GM23338 (cell line): ENCODE data around the gene TBC1D9B. TPM values are rescaled to one million over a fixed set of nuclear protein-coding genes. Genes with fewer than 3 reads are reported as not detected.

ENCODE experiments used
- ATAC-seq: fragments of 200-7000 bp; cut with Tn5 transposase; 3 replicates; pipeline ENCODE4 v1.9.1; 2020
- DNase-seq: peaks from one replicate; pipeline ENCODE4 v3.0.0-alpha.2; 2015; ENCODE audit warnings: low spot score
- H2AFZ ChIP-seq: fragments of 200-600 bp; sonication (generic); 2 replicates; pipeline ENCODE4 v1.8.0; 2016; ENCODE audit warnings: antibody characterized with exemption, mild to moderate bottlenecking, moderate library complexity
- H3F3A ChIP-seq: fragments of 200-600 bp; sonication (generic); replicated peaks from 2 replicates; pipeline ENCODE4 v1.8.0; 2017; ENCODE audit warnings: antibody characterized with exemption, mixed run types, low read depth
- H3K27ac ChIP-seq: fragments of 200-600 bp; sonication (generic); 2 replicates; pipeline ENCODE4 v1.6.1; 2016; ENCODE audit warnings: low read depth
- H3K27me3 ChIP-seq: fragments of 200-600 bp; sonication (generic); 2 replicates; pipeline ENCODE4 v1.8.0; 2016; ENCODE audit warnings: mild to moderate bottlenecking, mixed run types, moderate library complexity; ENCODE audit not compliant: insufficient read depth
- H3K36me3 ChIP-seq: fragments of 200-600 bp; sonication (generic); 2 replicates; pipeline ENCODE4 v1.8.0; 2016; ENCODE audit warnings: mild to moderate bottlenecking; ENCODE audit not compliant: insufficient read depth
- H3K4me1 ChIP-seq: fragments of 200-600 bp; sonication (generic); 2 replicates; pipeline ENCODE4 v1.8.0; 2016; ENCODE audit warnings: mild to moderate bottlenecking, moderate library complexity; ENCODE audit not compliant: insufficient read depth
- H3K4me2 ChIP-seq: fragments of 200-600 bp; sonication (generic); 2 replicates; pipeline ENCODE4 v1.7.1; 2017; ENCODE audit warnings: mixed run types
- H3K4me3 ChIP-seq: fragments of 200-600 bp; sonication (generic); 2 replicates; pipeline ENCODE4 v1.6.1; 2016; ENCODE audit warnings: mixed run types
- H3K79me2 ChIP-seq: fragments of 200-600 bp; sonication (generic); replicated peaks from 2 replicates; pipeline ENCODE4 v1.8.0; 2017; ENCODE audit warnings: mild to moderate bottlenecking; ENCODE audit not compliant: insufficient read depth
- H3K9me2 ChIP-seq: fragments of 200-600 bp; sonication (generic); 2 replicates; pipeline ENCODE4 v1.8.0; 2017; ENCODE audit not compliant: insufficient read depth
- H4K20me1 ChIP-seq: fragments of 200-600 bp; sonication (generic); replicated peaks from 2 replicates; pipeline ENCODE4 v1.8.0; 2017; ENCODE audit warnings: mild to moderate bottlenecking; ENCODE audit not compliant: insufficient read depth
- H3K27ac Mint-ChIP-seq: 2 replicates; pipeline ENCODE4 v1.8.0; 2020; ENCODE audit warnings: inconsistent platforms, mild to moderate bottlenecking, moderate library complexity, mixed read lengths
- H3K27me3 Mint-ChIP-seq: 3 replicates; pipeline ENCODE4 v1.8.0; 2022; ENCODE audit warnings: low read depth, mild to moderate bottlenecking, moderate library complexity, mixed read lengths, inconsistent platforms; ENCODE audit not compliant: insufficient read depth, poor library complexity
- H3K36me3 Mint-ChIP-seq: 3 replicates; pipeline ENCODE4 v1.8.0; 2021; ENCODE audit warnings: low read depth, mild to moderate bottlenecking, inconsistent platforms, moderate library complexity, mixed read lengths
- H3K4me1 Mint-ChIP-seq: 3 replicates; pipeline ENCODE4 v1.8.0; 2020; ENCODE audit warnings: mild to moderate bottlenecking, inconsistent platforms, mixed read lengths
- H3K4me3 Mint-ChIP-seq: 3 replicates; pipeline ENCODE4 v1.8.0; 2021; ENCODE audit warnings: moderate library complexity, mild to moderate bottlenecking, inconsistent platforms, mixed read lengths
- H3K9me3 Mint-ChIP-seq: 3 replicates; pipeline ENCODE4 v1.8.0; 2020; ENCODE audit warnings: moderate library complexity, mild to moderate bottlenecking, inconsistent platforms, mixed read lengths
- EZH2 ChIP-seq: fragments of 200-600 bp; sonication (generic); IDR thresholded peaks from one replicate; pipeline ENCODE4 v1.8.0; 2017; ENCODE audit warnings: antibody characterized with exemption, mild to moderate bottlenecking, low read depth; ENCODE audit not compliant: unreplicated experiment
- NANOG ChIP-seq: IDR thresholded peaks from 2 replicates; pipeline ENCODE4 v1.6.1; 2016; ENCODE audit warnings: antibody characterized with exemption, borderline replicate concordance
- POLR2AphosphoS5 ChIP-seq: IDR thresholded peaks from 2 replicates; pipeline ENCODE4 v1.6.1; 2016; ENCODE audit warnings: antibody characterized with exemption, low read depth
- REST ChIP-seq: IDR thresholded peaks from one replicate; pipeline ENCODE4 v1.6.1; 2018; ENCODE audit warnings: antibody characterized with exemption; ENCODE audit not compliant: unreplicated experiment
- STAT1 ChIP-seq: IDR thresholded peaks from one replicate; pipeline ENCODE4 v1.6.1; 2016; ENCODE audit warnings: antibody characterized with exemption; ENCODE audit not compliant: unreplicated experiment
- ZNF114 ChIP-seq: fragments of 250-450 bp; sonication (Bioruptor Pico); IDR thresholded peaks from 2 replicates; pipeline ENCODE4 v1.5.0; 2020; ENCODE audit warnings: mild to moderate bottlenecking, moderate library complexity
- ZNF331 ChIP-seq: fragments of 250-450 bp; sonication (Bioruptor Pico); IDR thresholded peaks from 2 replicates; pipeline ENCODE4 v1.5.0; 2020; ENCODE audit warnings: low read depth, mild to moderate bottlenecking, moderate library complexity
- polyA plus RNA-seq: library from polyadenylated mRNA; unstranded; fragments of >200 nt; fragmentation: Nextera tagmentation; extraction: Ambion mirVana; gene quantifications from 2 replicates; pipeline ENCODE4 v1.2.1, GENCODE V29; 2016
- total RNA-seq: library from RNA; depleted of rRNA; stranded (reverse); fragments of >200 nt; shearing (Covaris generic); gene quantifications from 2 replicates; pipeline ENCODE4 v1.2.3, GENCODE V29; 2014

The TBC1D9B gene
- total and polyA plus RNA-seq, 2 experiments from 2014 or later, result 19.0 to 38.0 TPM

- TF ChIP-seq ZNF331 (CRISPR knock-in tag) (no peak), ZNF114 (CRISPR knock-in tag) (no peak)
Observed at GRCh38 chr5:179824745-179825112, 83.0 kb downstream of the TBC1D9B start (continued).

- peaks cover 74% of the 10 kb centered on the region for H3K36me3 Mint-ChIP-seq
- H3K79me2 ChIP-seq, result peaks cover 21% of the 10 kb centered on the region
- ATAC-seq (no peak), DNase-seq (no peak)
- no peak overlapping the region for H3K4me2 ChIP-seq
- H3K36me3 ChIP-seq, result peaks cover 29% of the 10 kb centered on the region
- peaks cover 42% of the 10 kb centered on the region for H3K4me1 Mint-ChIP-seq
- no peaks in the 10 kb centered on the region for H3K9me3 Mint-ChIP-seq
- peaks cover 38% of the 10 kb centered on the region for H3K4me1 ChIP-seq
- H3K9me2 ChIP-seq, result no peaks in the 10 kb centered on the region
- H3K27ac Mint-ChIP-seq, result no peak overlapping the region
- peaks cover 24% of the 10 kb centered on the region for H4K20me1 ChIP-seq
- no peak overlapping the region for H2AFZ ChIP-seq
- peaks cover 29% of the 10 kb centered on the region for H3F3A ChIP-seq
- H3K27me3 ChIP-seq, result no peaks in the 10 kb centered on the region
- no peak for TF ChIP-seq STAT1
- no peak for TF ChIP-seq REST
- TF ChIP-seq EZH2, result no peak
- no peak for TF ChIP-seq NANOG
- H3K27ac ChIP-seq, result no peak overlapping the region
- H3K4me3 Mint-ChIP-seq, result no peak overlapping the region
- H3K4me3 ChIP-seq, result no peak overlapping the region
- peaks cover 27% of the 10 kb centered on the region for H3K27me3 Mint-ChIP-seq
Observed at GRCh38 chr5:179823937-179824744, 83.6 kb downstream of the TBC1D9B start.

GRCh38 chr5:179822444-179822990 is 85.2 kb downstream of the TBC1D9B start:
- peaks cover 32% of the 10 kb centered on the region for H3K4me1 Mint-ChIP-seq
- H3K4me2 ChIP-seq, result peak overlapping the region; percentile 98
- peaks cover 7% of the 10 kb centered on the region; the same call in 1 of the 2 replicates for H3K27me3 ChIP-seq
- H3K36me3 Mint-ChIP-seq, result peaks cover 58% of the 10 kb centered on the region
- H3K4me3 Mint-ChIP-seq, result peak overlapping the region; percentile 92
- H3K9me3 Mint-ChIP-seq, result no peaks in the 10 kb centered on the region
- H3K27me3 Mint-ChIP-seq, result peaks cover 25% of the 10 kb centered on the region
- H4K20me1 ChIP-seq, result peaks cover 16% of the 10 kb centered on the region
- no peak overlapping the region for H2AFZ ChIP-seq
- no peak for TF ChIP-seq ZNF331 (CRISPR knock-in tag)
- 0 out of 2 replicates have a peak, but pooled peaks have one; percentile 14 for TF ChIP-seq POLR2AphosphoS5
- ATAC-seq (no peak), DNase-seq (no peak)
- peaks cover 31% of the 10 kb centered on the region for H3K4me1 ChIP-seq
- peaks cover 24% of the 10 kb centered on the region for H3K36me3 ChIP-seq
- H3K27ac ChIP-seq, result no peak overlapping the region
- no peak overlapping the region for H3K27ac Mint-ChIP-seq
- no peaks in the 10 kb centered on the region for H3K9me2 ChIP-seq
- H3K4me3 ChIP-seq, result peak overlapping the region; percentile 92; the same call in 1 of the 2 replicates
- H3F3A ChIP-seq, result peaks cover 38% of the 10 kb centered on the region
- peaks cover 21% of the 10 kb centered on the region for H3K79me2 ChIP-seq
